ENCODE results near the gene CNPY4.

Gene CNPY4

DNA sequence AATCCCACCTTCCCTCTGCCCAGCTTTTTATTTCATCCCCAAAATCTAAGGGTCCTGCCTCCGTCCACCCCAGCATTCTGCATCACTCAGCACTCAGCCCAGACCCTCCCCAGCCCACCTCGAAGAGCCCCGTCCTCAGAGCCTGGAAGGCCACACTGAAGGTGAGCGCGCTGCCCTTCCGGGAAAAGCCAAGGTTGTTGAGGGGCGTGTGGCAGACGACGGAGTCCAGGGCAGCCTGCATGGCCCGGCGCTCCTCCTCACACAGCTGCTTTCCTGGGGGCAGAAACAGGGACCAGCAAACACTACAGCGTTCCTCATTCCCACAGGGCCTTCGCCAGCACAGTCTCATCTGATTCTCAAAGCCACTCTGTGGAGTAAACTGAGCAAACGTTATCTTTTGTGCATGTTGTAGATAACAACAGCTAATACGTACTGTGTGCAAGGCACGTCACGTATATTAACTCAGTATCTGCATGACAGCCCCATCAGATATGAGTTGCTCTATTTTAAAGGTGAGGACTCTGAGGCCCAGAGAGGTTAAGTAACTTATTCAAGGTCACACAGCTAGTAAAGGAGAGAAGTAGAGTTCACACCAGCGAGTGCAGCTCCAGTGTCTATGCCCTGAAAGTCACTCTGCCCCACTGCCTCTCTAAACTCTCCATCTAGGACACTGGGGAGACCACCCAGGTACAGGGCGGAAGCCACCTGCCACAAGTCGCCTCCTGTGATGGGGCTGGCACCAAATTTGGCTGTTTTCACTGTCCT is 36.3 kb downstream of the CNPY4 start:
- H3K27me3 Mint-ChIP-seq = no peaks in the 10 kb centered on the region

DNA sequence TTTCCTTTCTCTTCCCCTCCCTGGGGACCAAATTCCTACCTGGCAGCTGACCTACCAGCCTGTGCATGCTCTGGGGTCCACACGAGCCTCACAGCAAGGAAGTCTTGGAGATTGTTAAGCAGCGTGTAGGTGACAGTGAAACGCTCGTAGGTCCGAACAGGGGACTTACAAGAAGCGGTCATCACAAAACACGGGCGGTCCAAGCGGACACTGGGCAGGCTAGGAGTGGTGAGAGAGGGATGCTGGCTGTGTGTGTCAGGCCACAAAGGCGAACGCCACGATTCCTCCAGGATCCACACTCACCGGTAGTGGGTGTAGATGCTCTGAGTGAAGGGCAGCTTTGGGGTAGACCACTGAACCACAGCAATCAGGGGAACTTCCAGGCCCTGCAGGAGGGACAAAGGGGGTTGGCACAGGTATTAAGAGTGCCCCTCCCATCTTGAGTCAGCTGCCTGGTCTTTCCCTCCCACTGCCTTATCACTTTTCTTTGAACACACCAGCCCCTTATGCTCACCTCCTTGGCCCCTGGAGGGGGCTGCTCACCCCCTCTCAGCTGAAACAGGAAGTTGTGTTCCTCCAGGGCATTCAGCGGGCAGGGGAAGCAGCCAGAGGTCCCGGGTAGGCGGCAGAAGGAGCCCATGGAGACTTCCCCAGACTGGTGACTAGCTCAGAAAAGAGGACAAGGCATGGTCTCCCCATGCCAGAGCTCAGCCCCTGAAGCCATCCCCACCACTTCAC is 37.1 kb downstream of the CNPY4 start:
- ATAC-seq (ENCODE audit: low read depth) = peak; percentile 53
- Mint-ChIP-seq H3K4me1 (peaks cover 25% of the 10 kb centered on the region), H3K36me3 (peaks cover 15% of the 10 kb centered on the region), H3K9me3 (no peaks in the 10 kb centered on the region), H3K4me3 (peak overlapping the region; percentile 81), H3K27me3 (no peaks in the 10 kb centered on the region), H3K27ac (peak overlapping the region; percentile 88)
- DNase-seq (ENCODE audit: low spot score in 2 of 2) = no peak

More for the DNA sequence above, 36.3 kb downstream of the CNPY4 start:
- H3K27ac Mint-ChIP-seq = no peak overlapping the region
- DNase-seq (ENCODE audit: low spot score in 2 of 2) = no peak
- no peaks in the 10 kb centered on the region for H3K9me3 Mint-ChIP-seq
- no peak overlapping the region for H3K4me3 Mint-ChIP-seq
- peaks cover 15% of the 10 kb centered on the region for H3K36me3 Mint-ChIP-seq
- ATAC-seq (ENCODE audit: low read depth) = no peak
- H3K4me1 Mint-ChIP-seq = peaks cover 25% of the 10 kb centered on the region

DNA sequence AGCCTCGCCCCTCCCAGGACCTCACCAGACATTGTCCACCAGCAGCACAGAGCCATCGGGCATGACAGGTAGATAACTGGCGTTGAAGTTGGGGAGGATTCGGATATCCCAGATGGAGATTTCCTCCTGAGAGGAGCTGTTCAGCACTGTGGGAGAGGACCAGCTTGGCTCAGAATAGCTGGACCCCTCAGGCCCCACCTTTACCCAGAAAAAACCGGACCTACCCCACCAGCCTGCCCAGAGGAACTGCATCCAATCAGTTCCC is 37.6 kb downstream of the CNPY4 start:
- ATAC-seq (ENCODE audit: low read depth) (no peak), DNase-seq (ENCODE audit: low spot score in 2 of 2) (no peak)
- Mint-ChIP-seq H3K4me1 (peaks cover 25% of the 10 kb centered on the region), H3K27ac (peak overlapping the region; percentile 88), H3K9me3 (no peaks in the 10 kb centered on the region), H3K36me3 (peaks cover 15% of the 10 kb centered on the region), H3K4me3 (peak overlapping the region; percentile 81), H3K27me3 (no peaks in the 10 kb centered on the region)

DNA sequence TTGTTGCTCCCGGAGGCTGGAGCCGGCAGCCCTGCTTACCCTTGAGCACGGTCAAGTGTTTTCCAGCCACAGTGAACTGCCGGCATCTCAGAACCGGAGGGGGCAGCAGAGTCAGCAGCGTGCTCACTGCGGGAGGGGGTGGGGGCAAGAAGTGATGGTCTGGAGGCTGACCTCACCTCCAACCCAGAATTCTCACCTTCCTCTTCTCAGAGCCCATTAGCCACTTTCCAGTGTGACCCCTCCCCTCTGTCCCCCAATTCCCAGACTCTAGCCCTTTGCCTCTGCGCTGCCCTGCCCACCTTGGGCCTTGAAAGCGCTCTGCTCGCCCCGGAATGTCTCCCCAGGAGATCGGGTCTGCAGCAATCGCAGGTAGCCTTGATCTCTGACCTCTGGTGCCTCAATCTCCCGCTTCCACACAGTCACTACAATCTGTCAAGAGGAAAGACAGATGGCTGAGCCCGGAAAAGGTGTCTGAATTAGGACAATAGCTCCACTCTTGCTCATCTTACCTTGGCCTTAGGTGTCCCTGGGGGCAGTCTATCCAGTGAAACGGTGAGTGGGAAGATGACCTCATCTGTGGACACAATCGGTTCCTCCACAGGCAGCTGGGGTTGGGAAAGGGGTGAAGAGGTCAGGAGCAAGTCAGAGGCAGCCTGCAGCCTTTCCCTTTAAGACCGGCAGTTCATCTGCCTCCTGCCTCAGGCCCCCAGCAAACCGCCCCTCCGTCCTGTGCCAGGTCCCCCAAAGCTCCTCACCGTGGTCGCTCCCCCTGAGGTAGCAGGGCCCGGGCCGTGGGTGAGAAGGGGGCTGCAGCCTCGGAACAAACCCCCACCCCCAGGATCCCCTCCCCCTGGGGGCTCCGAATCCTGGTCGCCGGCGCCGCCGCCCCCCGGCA is 38.1 kb downstream of the CNPY4 start:
- peak overlapping the region; percentile 88 for H3K27ac Mint-ChIP-seq
- peak overlapping the region; percentile 81 for H3K4me3 Mint-ChIP-seq
- H3K4me1 Mint-ChIP-seq = peaks cover 20% of the 10 kb centered on the region

DNA sequence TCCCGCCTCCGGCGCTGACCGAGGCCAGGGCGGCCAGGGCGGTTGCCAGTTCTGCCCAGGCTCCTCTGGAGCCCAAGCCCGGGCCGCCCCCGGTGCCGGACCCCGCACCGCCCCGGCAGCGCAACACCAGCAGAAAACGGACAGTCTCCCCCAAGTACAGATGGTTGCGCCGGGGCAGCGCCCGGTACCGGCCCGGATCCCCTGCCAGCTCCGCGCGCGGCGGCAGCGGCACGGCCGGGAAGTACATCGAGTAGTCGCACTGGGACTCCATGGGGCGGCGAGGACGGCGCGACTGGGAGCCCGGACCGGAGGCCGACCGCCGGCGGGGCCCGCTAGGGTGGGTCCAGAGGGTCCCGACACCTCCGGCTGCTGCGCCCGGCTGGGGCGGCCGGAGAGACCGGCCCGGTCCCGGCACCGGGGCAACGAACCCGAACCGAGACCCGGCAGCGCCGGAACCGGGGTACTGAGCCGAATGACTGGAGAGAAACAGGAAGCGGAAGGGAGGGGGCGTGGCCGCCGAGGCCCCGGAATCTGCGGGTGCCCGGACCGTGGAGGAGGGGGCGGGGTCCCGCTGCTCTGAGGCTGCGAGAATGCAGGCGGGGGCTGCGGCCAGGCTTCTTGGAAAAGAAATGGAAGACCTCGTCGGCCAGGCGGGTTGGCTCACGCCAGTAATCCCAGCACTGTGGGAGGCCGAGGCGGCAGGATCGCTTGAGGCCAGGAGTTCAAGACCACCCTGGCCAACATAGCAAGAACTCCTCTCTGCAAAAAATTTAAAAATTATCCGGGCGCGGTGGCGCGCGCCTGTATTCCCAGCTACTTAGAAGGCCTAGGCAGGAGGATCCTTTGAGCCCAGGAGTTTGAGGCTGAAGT is 39.0 kb downstream of the CNPY4 start, which contains the start of gene TRAPPC14:
TRAPPC14 (minus strand) TSS at position 495 of the 870 bp plus-strand sequence; CDS start at position 271, 224 bp downstream.
- ATAC-seq (ENCODE audit: low read depth) (peak; percentile 89), DNase-seq (ENCODE audit: low spot score in 2 of 2) (peak; percentile 84 to 90)
- Mint-ChIP-seq H3K27ac (peak within 1 kb of the TSS; percentile 88), H3K27me3 (no peaks in the 10 kb centered on the region), H3K36me3 (peaks cover 11% of the 10 kb centered on the region), H3K4me3 (peak within 1 kb of the TSS; percentile 89), H3K4me1 (peaks cover 25% of the 10 kb centered on the region), H3K9me3 (no peaks in the 10 kb centered on the region)

More for the DNA sequence above, 38.1 kb downstream of the CNPY4 start:
- peaks cover 12% of the 10 kb centered on the region for H3K36me3 Mint-ChIP-seq
- DNase-seq (ENCODE audit: low spot score in 2 of 2) (no peak), ATAC-seq (ENCODE audit: low read depth) (no peak)
- no peaks in the 10 kb centered on the region for H3K9me3 Mint-ChIP-seq
- no peaks in the 10 kb centered on the region for H3K27me3 Mint-ChIP-seq

DNA sequence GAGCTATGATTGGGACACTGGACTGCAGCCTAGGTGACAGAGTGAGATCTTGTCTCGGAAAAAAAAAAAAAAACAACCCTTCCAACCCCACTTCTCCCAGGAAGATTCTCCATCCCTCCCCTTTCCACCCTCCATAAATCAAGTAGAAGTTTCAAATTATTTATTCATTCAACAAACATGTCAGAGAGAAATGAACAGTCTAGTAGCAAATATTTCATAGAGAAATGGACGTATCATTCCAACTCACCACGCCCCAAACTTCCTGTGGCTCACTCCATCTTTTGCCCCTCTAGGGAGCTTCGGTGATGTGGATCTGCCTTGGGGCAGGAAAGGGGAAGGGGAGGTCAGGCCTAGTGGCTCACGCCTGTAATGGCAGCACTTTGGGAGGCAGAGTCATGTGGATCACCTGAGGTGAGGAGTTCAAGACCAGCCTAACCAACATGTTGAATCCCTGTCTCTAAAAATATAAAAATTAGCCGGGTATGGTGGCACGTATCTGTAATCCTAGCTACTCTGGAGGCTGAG is 39.7 kb downstream of the CNPY4 start:
- peak overlapping the region; percentile 89 for H3K4me3 Mint-ChIP-seq
- peaks cover 20% of the 10 kb centered on the region for H3K4me1 Mint-ChIP-seq
- H3K27me3 Mint-ChIP-seq = peaks cover 1% of the 10 kb centered on the region
- no peak for DNase-seq (ENCODE audit: low spot score in 2 of 2)
- ATAC-seq (ENCODE audit: low read depth) = no peak
- no peak overlapping the region for H3K27ac Mint-ChIP-seq
- no peaks in the 10 kb centered on the region for H3K9me3 Mint-ChIP-seq
- H3K36me3 Mint-ChIP-seq = peaks cover 10% of the 10 kb centered on the region

DNA sequence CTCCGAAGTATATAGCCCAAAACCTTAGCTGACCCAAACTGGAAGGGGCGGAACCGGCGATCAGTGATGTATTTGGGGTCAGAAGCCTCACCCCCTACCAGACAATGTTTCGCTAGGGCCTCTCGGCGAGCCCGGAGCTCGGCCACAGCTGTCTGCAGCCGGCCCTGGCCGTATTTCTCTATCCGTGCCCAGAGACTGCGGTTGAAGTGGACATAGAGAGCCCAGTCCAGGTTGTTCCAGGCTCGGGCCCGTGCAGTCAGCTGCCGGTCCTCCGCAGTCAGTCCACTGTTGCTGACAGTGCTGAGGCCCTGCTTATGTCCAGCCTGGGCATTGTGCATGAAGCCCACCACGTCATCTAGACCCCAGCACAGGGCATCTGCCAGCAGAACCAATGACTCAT is 40.6 kb downstream of the CNPY4 start:
- no peak for ATAC-seq (ENCODE audit: low read depth)
- no peaks in the 10 kb centered on the region for H3K9me3 Mint-ChIP-seq
- peaks cover 20% of the 10 kb centered on the region for H3K4me1 Mint-ChIP-seq
- peaks cover 10% of the 10 kb centered on the region for H3K36me3 Mint-ChIP-seq
- H3K27me3 Mint-ChIP-seq = peaks cover 2% of the 10 kb centered on the region
- H3K27ac Mint-ChIP-seq = no peak overlapping the region
- no peak overlapping the region for H3K4me3 Mint-ChIP-seq
- DNase-seq (ENCODE audit: low spot score in 2 of 2) = no peak

DNA sequence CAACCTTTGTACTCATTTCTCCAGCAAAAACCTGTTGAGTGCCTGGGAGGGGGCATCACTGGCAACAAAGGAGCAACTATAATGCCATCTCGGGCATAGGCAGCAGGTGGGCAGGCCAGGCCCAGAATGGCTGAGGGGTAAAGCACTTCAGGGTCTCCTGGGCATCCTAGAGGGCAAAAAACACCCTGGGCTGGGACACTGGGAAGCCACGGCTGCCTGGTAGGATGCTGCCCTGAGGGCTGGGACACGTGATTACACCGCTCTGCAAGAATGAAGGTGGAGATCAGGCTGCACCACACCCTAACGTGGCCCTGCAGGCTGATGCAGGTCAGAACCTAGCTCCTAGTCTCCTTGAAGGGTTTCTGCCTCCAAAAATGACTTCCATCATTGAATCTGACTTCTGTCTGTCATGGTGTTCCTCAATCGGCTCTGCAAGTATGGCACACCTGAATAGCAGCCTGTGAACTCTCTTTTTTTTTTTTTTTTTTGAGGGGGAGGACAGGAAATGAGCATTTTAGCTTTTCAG is 43.6 kb downstream of the CNPY4 start:
- Mint-ChIP-seq H3K4me3 (no peak overlapping the region), H3K36me3 (no peaks in the 10 kb centered on the region), H3K27me3 (peaks cover 14% of the 10 kb centered on the region), H3K27ac (no peak overlapping the region), H3K4me1 (peaks cover 20% of the 10 kb centered on the region), H3K9me3 (no peaks in the 10 kb centered on the region)
- ATAC-seq (ENCODE audit: low read depth) = no peak
- DNase-seq (ENCODE audit: low spot score in 2 of 2) = no peak

DNA sequence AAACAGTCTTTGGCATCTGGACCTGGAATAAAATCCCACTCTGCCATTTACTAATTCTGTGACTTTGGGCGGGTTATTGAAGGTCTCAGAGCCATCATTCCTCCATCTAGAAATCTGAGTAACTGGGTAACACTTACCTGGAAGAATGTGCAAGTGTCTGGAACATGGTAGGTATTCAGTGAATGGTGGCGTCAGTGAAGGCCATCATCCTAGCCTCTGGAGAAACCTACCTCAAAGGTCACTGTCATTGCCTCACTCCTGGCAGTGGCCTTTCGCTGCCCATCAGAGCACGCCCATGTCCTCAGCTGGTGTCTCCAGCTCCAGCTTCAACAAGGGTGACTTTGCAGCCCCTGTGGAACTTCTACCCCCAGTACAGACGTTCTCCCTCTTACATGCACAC is 44.4 kb downstream of the CNPY4 start:
- no peak for ATAC-seq (ENCODE audit: low read depth)
- no peak for DNase-seq (ENCODE audit: low spot score in 2 of 2)
- Mint-ChIP-seq H3K4me3 (no peak overlapping the region), H3K4me1 (peaks cover 28% of the 10 kb centered on the region), H3K27ac (no peak overlapping the region), H3K27me3 (peaks cover 22% of the 10 kb centered on the region), H3K9me3 (no peaks in the 10 kb centered on the region), H3K36me3 (no peaks in the 10 kb centered on the region)

DNA sequence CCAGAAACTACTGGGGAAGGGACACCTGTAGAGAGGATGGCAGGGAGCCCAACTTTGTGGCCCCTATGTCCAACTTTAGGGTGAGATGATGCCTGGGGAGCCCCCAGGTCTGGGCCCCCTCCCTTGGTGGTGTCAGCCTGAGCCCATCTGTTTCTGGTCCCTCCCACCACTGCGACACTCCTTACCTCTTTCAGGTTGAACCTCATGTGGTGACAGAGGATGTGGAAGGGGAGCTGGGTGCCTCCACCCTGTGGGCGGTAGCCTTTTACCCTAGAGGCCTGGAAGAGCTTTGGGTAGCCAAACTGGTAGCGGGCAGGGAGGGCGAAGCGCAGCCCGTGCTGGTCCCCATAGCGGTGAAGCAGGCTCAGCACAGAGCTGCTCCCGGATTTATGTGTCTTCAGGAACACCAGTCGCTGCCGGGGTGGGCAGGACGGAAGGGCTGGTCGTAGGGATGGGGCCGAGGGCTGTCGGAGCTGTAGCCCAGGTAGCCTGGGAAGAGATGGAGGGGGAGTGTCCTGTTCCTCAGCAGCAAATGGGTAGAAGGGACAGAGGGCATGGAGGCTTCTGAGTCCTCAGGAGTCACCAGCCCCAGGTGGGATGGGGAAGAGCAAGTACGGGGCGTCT is 47.0 kb downstream of the CNPY4 start:
- Mint-ChIP-seq H3K27ac (no peak overlapping the region), H3K9me3 (no peaks in the 10 kb centered on the region), H3K4me1 (peaks cover 35% of the 10 kb centered on the region), H3K36me3 (peaks cover 2% of the 10 kb centered on the region), H3K27me3 (peaks cover 27% of the 10 kb centered on the region), H3K4me3 (no peak overlapping the region)
- ATAC-seq (ENCODE audit: low read depth) = no peak
- no peak for DNase-seq (ENCODE audit: low spot score in 2 of 2)

DNA sequence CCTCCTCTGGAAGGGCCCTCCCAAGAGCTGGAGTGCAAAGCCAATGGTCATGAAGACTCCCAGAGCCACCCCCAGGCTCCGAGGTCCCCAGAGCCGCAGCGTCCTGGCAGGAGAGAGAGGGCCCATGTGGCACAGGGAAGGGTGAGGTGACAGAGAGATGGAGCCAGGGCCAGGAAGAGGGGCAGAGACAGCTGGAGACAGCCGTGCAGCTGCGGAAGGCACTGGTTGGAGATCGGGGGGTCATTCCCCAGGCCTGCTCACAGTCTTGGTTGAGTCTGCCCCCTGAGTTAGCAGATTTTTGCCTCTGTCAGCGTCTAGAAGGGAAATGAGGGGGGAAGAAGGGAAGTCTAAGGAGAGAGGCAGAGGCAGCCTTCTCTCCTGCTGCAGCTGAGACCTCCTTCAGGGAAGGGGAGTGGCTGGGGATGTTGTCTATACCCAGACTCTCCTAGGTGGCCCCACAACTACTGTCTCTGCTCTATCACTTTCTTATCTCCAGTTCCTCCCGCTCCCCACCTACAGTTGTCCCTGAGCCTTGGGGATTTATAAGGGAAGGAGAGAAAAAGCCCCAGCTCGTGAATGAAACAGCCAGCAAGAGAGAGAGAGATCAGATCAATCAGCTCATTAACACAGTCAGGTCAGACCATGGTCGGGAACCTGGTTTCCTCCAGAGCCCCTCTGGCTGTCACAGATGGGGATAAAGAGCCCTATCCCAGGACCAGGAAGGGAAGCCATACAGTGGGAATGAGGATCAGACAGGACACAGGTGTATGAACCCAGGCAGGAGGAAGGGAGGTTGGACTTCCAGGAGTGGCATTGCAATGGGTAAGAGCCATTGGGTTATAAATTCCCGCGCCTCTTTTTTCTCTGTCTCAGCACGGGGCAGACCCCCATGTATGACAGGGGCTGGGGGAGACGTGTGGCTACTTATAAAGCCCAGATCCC is 47.8 kb downstream of the CNPY4 start:
- Mint-ChIP-seq H3K27me3 (peaks cover 30% of the 10 kb centered on the region), H3K4me1 (peaks cover 39% of the 10 kb centered on the region), H3K36me3 (peaks cover 2% of the 10 kb centered on the region), H3K27ac (no peak overlapping the region), H3K4me3 (no peak overlapping the region), H3K9me3 (no peaks in the 10 kb centered on the region)
- DNase-seq (ENCODE audit: low spot score in 2 of 2) (no peak), ATAC-seq (ENCODE audit: low read depth) (no peak)

DNA sequence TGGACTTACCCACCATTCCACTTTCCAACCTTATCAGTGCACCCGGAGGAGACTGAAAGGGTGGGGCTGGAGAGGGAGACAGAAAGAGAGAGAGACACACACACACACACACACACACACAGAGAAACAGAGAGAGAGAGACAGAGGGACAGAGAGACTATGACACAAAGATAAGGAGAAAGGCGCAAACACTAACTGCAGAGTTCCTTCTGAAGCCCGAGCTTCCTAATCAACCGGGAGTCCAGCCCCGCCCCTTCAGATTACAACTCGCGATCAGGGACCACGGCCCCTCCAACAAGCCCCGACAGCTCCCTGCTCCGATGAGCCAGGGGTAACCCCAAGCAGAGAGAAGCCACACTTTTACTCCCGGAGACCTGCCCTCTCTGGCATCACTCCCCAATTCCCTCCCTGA is 48.5 kb downstream of the CNPY4 start:
- peaks cover 38% of the 10 kb centered on the region for H3K4me1 Mint-ChIP-seq
- no peaks in the 10 kb centered on the region for H3K9me3 Mint-ChIP-seq
- no peak for DNase-seq (ENCODE audit: low spot score in 2 of 2)
- H3K36me3 Mint-ChIP-seq = peaks cover 2% of the 10 kb centered on the region
- peak overlapping the region; percentile 28 for H3K4me3 Mint-ChIP-seq
- ATAC-seq (ENCODE audit: low read depth) = no peak
- H3K27ac Mint-ChIP-seq = no peak overlapping the region
- peaks cover 30% of the 10 kb centered on the region for H3K27me3 Mint-ChIP-seq

Measured in memory B cell (primary cell).